ENCODE measurements around the gene HEATR5A. TPM values are rescaled to one million over a fixed set of nuclear protein-coding genes. Genes with fewer than 3 reads are reported as not detected.

Gene HEATR5A
- total RNA-seq, 4 donors from 2014 or later: 15.3 to 58.4 (median 38.5) TPM

GRCh38 chr14:31391473-31391872 is 28.9 kb downstream of the HEATR5A start:
- Histone ChIP-seq H3K9me3 (no peaks in the 10 kb centered on the region), H3K4me1 (peaks cover 0 to 18% (median 7%) of the 10 kb centered on the region in 4 donors), H3K36me3 (peaks cover 0 to 19% (median 2%) of the 10 kb centered on the region in 4 donors), H3K27me3 (no peaks in the 10 kb centered on the region), H3K27ac (no peak overlapping the region), H3K4me3 (no peak overlapping the region)
- in situ Hi-C loops (cut with MboI; ENCODE audit: low pct_ligation_motif_present in 1 of 4, low pct_unique_long_range_greater_than_20kb in 1 of 4, low sequenced_read_pairs in 3 of 4) (no loop called here), intact Hi-C loops (cut with DNase I; ENCODE audit: low total_unique reads) (no loop called here)
- WGBS, 2 donors (ENCODE audit: low coverage in 1 of 2): 90 to 91% methylated on average over 3 of the region's 3 CpGs
- no peak for DNase-seq
- no peak for TF ChIP-seq POLR2A (IDR thresholded peaks at IDR 0.05)
- TF ChIP-seq, protein P1, sequence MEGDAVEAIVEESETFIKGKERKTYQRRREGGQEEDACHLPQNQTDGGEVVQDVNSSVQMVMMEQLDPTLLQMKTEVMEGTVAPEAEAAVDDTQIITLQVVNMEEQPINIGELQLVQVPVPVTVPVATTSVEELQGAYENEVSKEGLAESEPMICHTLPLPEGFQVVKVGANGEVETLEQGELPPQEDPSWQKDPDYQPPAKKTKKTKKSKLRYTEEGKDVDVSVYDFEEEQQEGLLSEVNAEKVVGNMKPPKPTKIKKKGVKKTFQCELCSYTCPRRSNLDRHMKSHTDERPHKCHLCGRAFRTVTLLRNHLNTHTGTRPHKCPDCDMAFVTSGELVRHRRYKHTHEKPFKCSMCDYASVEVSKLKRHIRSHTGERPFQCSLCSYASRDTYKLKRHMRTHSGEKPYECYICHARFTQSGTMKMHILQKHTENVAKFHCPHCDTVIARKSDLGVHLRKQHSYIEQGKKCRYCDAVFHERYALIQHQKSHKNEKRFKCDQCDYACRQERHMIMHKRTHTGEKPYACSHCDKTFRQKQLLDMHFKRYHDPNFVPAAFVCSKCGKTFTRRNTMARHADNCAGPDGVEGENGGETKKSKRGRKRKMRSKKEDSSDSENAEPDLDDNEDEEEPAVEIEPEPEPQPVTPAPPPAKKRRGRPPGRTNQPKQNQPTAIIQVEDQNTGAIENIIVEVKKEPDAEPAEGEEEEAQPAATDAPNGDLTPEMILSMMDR (IDR thresholded peaks at IDR 0.05): no peak
- no peak for TF ChIP-seq POLR2AphosphoS5 (IDR thresholded peaks at IDR 0.05)

GRCh38 chr14:31389946-31390345 is 30.4 kb downstream of the HEATR5A start:
- no peak for DNase-seq
- 87 to 100% methylated on average over 1 to 2 of the region's 2 CpGs for WGBS, 2 donors (ENCODE audit: low coverage in 1 of 2)
- peaks cover 0 to 27% (median 2%) of the 10 kb centered on the region in 4 donors for H3K36me3 ChIP-seq
- no peak overlapping the region for H3K4me3 ChIP-seq
- intact Hi-C loops (cut with DNase I; ENCODE audit: low total_unique reads): no loop called here
- in situ Hi-C loops (cut with MboI; ENCODE audit: low pct_ligation_motif_present in 1 of 4, low pct_unique_long_range_greater_than_20kb in 1 of 4, low sequenced_read_pairs in 3 of 4): no loop called here
- no peaks in the 10 kb centered on the region for H3K9me3 ChIP-seq
- H3K27me3 ChIP-seq: no peaks in the 10 kb centered on the region
- H3K27ac ChIP-seq: no peak overlapping the region
- H3K4me1 ChIP-seq: peaks cover 0 to 12% (median 2%) of the 10 kb centered on the region in 4 donors
- no peak for TF ChIP-seq EP300 (IDR thresholded peaks at IDR 0.05; ENCODE audit: low read depth)

- intact Hi-C loops (cut with DNase I; ENCODE audit: low total_unique reads) (no loop called here), in situ Hi-C loops (cut with MboI; ENCODE audit: low pct_ligation_motif_present in 1 of 4, low pct_unique_long_range_greater_than_20kb in 1 of 4, low sequenced_read_pairs in 3 of 4) (no loop called here)
- 58 to 66% methylated on average over 2 to 5 of the region's 5 CpGs for WGBS, 2 donors (ENCODE audit: low coverage in 1 of 2)
- Histone ChIP-seq H3K9me3 (no peaks in the 10 kb centered on the region), H3K4me1 (peaks cover 0 to 12% (median 2%) of the 10 kb centered on the region in 4 donors), H3K27ac (peak overlapping the region in 1 of 4 donors; percentile 13), H3K4me3 (no peak overlapping the region), H3K36me3 (peaks cover 0 to 28% (median 2%) of the 10 kb centered on the region in 4 donors), H3K27me3 (no peaks in the 10 kb centered on the region)
- TF ChIP-seq POLR2A (IDR thresholded peaks at IDR 0.05) (no peak), POLR2AphosphoS5 (IDR thresholded peaks at IDR 0.05) (no peak), EP300 (IDR thresholded peaks at IDR 0.05; ENCODE audit: low read depth) (no peak)
- TF ChIP-seq, protein P1 (IDR thresholded peaks at IDR 0.05): no peak
- DNase-seq: no peak
Observed at GRCh38 chr14:31388687-31389413, 31.5 kb downstream of the HEATR5A start.

DNA sequence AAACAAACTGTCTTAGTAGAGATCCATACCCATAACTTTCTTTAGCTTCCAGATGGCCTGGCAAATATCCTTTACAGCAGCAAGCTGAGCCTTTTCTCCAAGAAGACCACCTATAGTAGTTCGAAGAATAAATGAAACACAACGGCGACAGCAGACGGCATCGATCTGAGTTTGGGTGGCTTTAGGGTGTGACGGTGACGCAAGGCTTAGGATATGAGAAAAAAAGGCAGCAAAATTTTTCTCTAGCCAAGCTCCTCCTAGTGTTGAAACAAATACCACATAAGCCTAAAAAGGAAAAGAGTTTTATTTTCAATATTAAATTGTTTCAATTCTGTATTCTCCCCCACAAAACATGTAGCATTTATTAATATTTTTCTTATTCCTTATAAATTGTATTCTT is 33.3 kb downstream of the HEATR5A start:
- in situ Hi-C loops (cut with MboI; ENCODE audit: low pct_ligation_motif_present in 1 of 4, low pct_unique_long_range_greater_than_20kb in 1 of 4, low sequenced_read_pairs in 3 of 4): no loop called here
- Histone ChIP-seq H3K27me3 (no peaks in the 10 kb centered on the region), H3K4me3 (no peak overlapping the region), H3K9me3 (no peaks in the 10 kb centered on the region), H3K4me1 (peaks cover 0 to 12% (median 2%) of the 10 kb centered on the region in 4 donors), H3K27ac (no peak overlapping the region), H3K36me3 (peaks cover 0 to 34% (median 5%) of the 10 kb centered on the region in 4 donors)
- DNase-seq: no peak
- WGBS, 2 donors (ENCODE audit: low coverage in 1 of 2): 83 to 86% methylated on average over 3 to 7 of the region's 7 CpGs
- no peak for TF ChIP-seq POLR2A (IDR thresholded peaks at IDR 0.05)
- no peak for TF ChIP-seq POLR2AphosphoS5 (IDR thresholded peaks at IDR 0.05)
- TF ChIP-seq, protein P1 (IDR thresholded peaks at IDR 0.05): no peak
- no peak for TF ChIP-seq EP300 (IDR thresholded peaks at IDR 0.05; ENCODE audit: low read depth)
- intact Hi-C loops (cut with DNase I; ENCODE audit: low total_unique reads): no loop called here

All from transverse colon (tissue), 4 donors.